Adrenal gland (tissue), 12 donors: ENCODE results near the gene ISY1. TPM values are rescaled to one million over a fixed set of nuclear protein-coding genes. Genes with fewer than 3 reads are reported as not detected.
A peak's percentile ranks its signal among the peaks of the same experiment; 100 is the strongest.

Source experiments
- DNase-seq, 7 donors: peaks; one replicate each; pipeline ENCODE4 v3.0.0-alpha.2; 2019 to 2020
- H3K27ac ChIP-seq, 5 donors: fragments of 200-600 bp; sonication (generic) in 4 of 5; 1 replicate in 3 of 5; 2 replicates in 2 of 5; pipeline versions ENCODE4 v1.5.1 to v1.8.0; 2016 to 2020; ENCODE audit warnings: mild to moderate bottlenecking in 1 of 5
- H3K27me3 ChIP-seq: fragments of 200-600 bp; 2 replicates; pipeline ENCODE4 v1.8.0; 2021
- H3K36me3 ChIP-seq, 2 donors: fragments of 200-600 bp; replicated peaks in 1 of 2; 1 replicate in 1 of 2; 2 replicates in 1 of 2; pipeline versions ENCODE4 v1.5.1 to v1.8.0; 2018 to 2022
- H3K4me1 ChIP-seq, 2 donors: fragments of 200-600 bp; replicated peaks in 1 of 2; 1 replicate in 1 of 2; 2 replicates in 1 of 2; pipeline versions ENCODE4 v1.5.1 to v1.8.0; 2018 to 2021
- H3K4me3 ChIP-seq, 4 donors: fragments of 200-600 bp; sonication (generic) in 3 of 4; one replicate each; pipeline ENCODE4 v1.5.1; 2016 to 2018
- H3K9me3 ChIP-seq, 3 donors: fragments of 200-600 bp; sonication (generic) in 1 of 3; replicated peaks in 1 of 3; 1 replicate in 2 of 3; 2 replicates in 1 of 3; pipeline versions ENCODE4 v1.5.1 to v1.8.0; 2016 to 2021
- POLR2A ChIP-seq, 2 donors: fragments of 450-650 bp; IDR thresholded peaks; one replicate each; pipeline ENCODE4 v1.6.1; 2017; ENCODE audit warnings: antibody characterized with exemption in 2 of 2, mild to moderate bottlenecking in 2 of 2, moderate library complexity in 1 of 2
- WGBS, 4 donors: extraction: QIAGEN DNeasy Blood & Tissue Kit in 2 of 4; methylation state at CpG; one replicate each; pipeline versions ENCODE4 v1.1.5 to v1.1.7; 2013 to 2017; 5-methylcytosine and 5-hydroxymethylcytosine counted together
- intact Hi-C, 2 donors: fragments of 100-400 bp; cut with DNase I; formaldehyde crosslinking; loops; one replicate each; pipeline versions ENCODE4 v1.14.1 to v1.15.0; 2022 to 2023
- polyA plus RNA-seq, 3 donors: library from polyadenylated mRNA; stranded (reverse); fragments of 200-250 nt in 2 of 3; fragments of 350-450 nt in 1 of 3; fragmentation: Illumina TruSeq in 1 of 3; extraction: RNeasy Lipid Tissue Mini Kit (QIAGEN cat#74804) in 1 of 3; gene quantifications; one replicate each; pipeline ENCODE4 v1.2.3, GENCODE V29; 2013 to 2014
- total RNA-seq, 9 donors: library from RNA; depleted of rRNA in 4 of 9; stranded (reverse); fragments of >200 nt in 4 of 9; fragments of 120-200 nt in 1 of 9; fragmentation: NEBNext Ultra II Directional in 1 of 9; extraction: Animal tissue kit (Norgen Biotek cat#: 25700) in 1 of 9; gene quantifications; one replicate each; pipeline versions ENCODE4 v1.1.0 to v1.2.4, GENCODE V29; 2013 to 2023
- TF ChIP-seq, protein P1 (sequence below), 6 experiments: fragments of 450-650 bp in 4 of 6; fragments of 200-600 bp in 2 of 6; sonication (generic) in 1 of 6; IDR thresholded peaks; 1 replicate in 5 of 6; 2 replicates in 1 of 6; pipeline versions ENCODE4 v1.5.1 to v1.8.0; 2016 to 2021; ENCODE audit warnings: antibody characterized with exemption in 6 of 6, mild to moderate bottlenecking in 2 of 6, moderate library complexity in 1 of 6
- donor health status: healthy with polysubstance abuse.
- donor health status: Bipolar disorder and iron deficiency.
- donor health status: DM: yes; HTN: yes; CAD: no.
- donor health status: DM: no; HTN: no; CAD: no.
- donor health status: DM: no; HTN: no; CAD: no.
- donor health status: DM: yes; HTN: yes; CAD: no.

The ISY1 gene
- total and polyA plus RNA-seq, 12 donors: 4.1 to 40.0 (median 26.1) TPM

GRCh38 chr3:129132097-129132866 is 28.6 kb downstream of the ISY1 start:
- 85 to 94% (median 89%) methylated on average over 4 to 5 of the region's 5 CpGs for WGBS, 4 donors
- peaks cover 0 to 90% of the 10 kb centered on the region in 2 donors for H3K36me3 ChIP-seq
- DNase-seq: peak in 1 of 7 donors; percentile 30
- no peaks in the 10 kb centered on the region for H3K27me3 ChIP-seq
- H3K9me3 ChIP-seq: no peaks in the 10 kb centered on the region
- intact Hi-C loops: no loop called here
- no peak for TF ChIP-seq POLR2A (IDR thresholded peaks at IDR 0.05)
- TF ChIP-seq, protein P1, sequence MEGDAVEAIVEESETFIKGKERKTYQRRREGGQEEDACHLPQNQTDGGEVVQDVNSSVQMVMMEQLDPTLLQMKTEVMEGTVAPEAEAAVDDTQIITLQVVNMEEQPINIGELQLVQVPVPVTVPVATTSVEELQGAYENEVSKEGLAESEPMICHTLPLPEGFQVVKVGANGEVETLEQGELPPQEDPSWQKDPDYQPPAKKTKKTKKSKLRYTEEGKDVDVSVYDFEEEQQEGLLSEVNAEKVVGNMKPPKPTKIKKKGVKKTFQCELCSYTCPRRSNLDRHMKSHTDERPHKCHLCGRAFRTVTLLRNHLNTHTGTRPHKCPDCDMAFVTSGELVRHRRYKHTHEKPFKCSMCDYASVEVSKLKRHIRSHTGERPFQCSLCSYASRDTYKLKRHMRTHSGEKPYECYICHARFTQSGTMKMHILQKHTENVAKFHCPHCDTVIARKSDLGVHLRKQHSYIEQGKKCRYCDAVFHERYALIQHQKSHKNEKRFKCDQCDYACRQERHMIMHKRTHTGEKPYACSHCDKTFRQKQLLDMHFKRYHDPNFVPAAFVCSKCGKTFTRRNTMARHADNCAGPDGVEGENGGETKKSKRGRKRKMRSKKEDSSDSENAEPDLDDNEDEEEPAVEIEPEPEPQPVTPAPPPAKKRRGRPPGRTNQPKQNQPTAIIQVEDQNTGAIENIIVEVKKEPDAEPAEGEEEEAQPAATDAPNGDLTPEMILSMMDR (IDR thresholded peaks at IDR 0.05): no peak
- H3K27ac ChIP-seq: no peak overlapping the region
- peaks cover 0 to 6% of the 10 kb centered on the region in 2 donors for H3K4me1 ChIP-seq
- no peak overlapping the region for H3K4me3 ChIP-seq

DNA sequence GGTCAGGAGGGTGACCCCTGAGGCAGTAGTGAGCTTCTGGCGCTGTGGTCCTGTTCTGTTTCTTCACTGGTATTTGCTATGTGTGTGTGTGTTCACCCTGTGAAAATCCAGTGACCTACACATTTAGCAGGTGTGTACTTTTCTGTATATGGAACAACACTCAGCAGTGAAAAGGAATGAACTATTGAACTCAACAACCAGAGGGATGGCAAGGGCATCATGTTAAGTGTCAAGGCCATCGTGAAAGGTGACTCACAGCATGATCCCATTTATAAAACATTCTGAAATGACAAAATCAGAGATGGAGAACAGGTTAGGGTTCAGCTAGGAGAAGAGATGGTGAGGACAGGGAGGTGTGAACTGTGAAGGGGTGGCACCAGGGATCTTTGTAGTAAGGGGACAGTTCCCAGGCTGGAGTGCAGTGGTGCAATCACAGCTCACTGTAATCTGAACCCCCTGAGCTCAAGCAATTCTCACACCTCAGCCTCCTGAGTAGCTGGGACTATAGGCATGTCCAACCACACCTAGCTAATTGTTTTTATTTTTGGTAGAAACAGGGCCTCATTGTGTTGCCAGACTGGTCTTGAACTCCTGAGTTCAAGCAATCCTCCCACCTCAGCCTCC is 29.3 kb downstream of the ISY1 start:
- TF ChIP-seq POLR2A (IDR thresholded peaks at IDR 0.05): no peak
- intact Hi-C loops: no loop called here
- H3K36me3 ChIP-seq: peaks cover 0 to 84% of the 10 kb centered on the region in 2 donors

GRCh38 chr3:129130291-129130813 is 30.5 kb downstream of the ISY1 start:
- DNase-seq: no peak
- WGBS, 4 donors: 90 to 94% (median 93%) methylated on average over 13 of the region's 13 CpGs
- no peaks in the 10 kb centered on the region for H3K27me3 ChIP-seq
- no peak overlapping the region for H3K27ac ChIP-seq
- peaks cover 0 to 6% of the 10 kb centered on the region in 2 donors for H3K4me1 ChIP-seq
- H3K9me3 ChIP-seq: no peaks in the 10 kb centered on the region
- intact Hi-C loops: no loop called here
- peaks cover 0 to 77% of the 10 kb centered on the region in 2 donors for H3K36me3 ChIP-seq
- no peak overlapping the region for H3K4me3 ChIP-seq
- TF ChIP-seq POLR2A (IDR thresholded peaks at IDR 0.05): no peak
- TF ChIP-seq, protein P1 (IDR thresholded peaks at IDR 0.05): no peak

More for the DNA sequence above, 29.3 kb downstream of the ISY1 start:
- no peaks in the 10 kb centered on the region for H3K9me3 ChIP-seq
- DNase-seq: peak in 1 of 7 donors; percentile 18
- no peaks in the 10 kb centered on the region for H3K27me3 ChIP-seq
- no peak overlapping the region for H3K4me3 ChIP-seq
- no peak overlapping the region for H3K27ac ChIP-seq
- peaks cover 0 to 6% of the 10 kb centered on the region in 2 donors for H3K4me1 ChIP-seq
- WGBS, 4 donors: 44 to 67% (median 64%) methylated on average over 2 of the region's 2 CpGs

- Histone ChIP-seq H3K9me3 (no peaks in the 10 kb centered on the region), H3K4me3 (no peak overlapping the region), H3K27me3 (no peaks in the 10 kb centered on the region), H3K4me1 (peaks cover 0 to 6% of the 10 kb centered on the region in 2 donors), H3K36me3 (peaks cover 0 to 59% of the 10 kb centered on the region in 2 donors), H3K27ac (no peak overlapping the region)
- TF ChIP-seq, protein P1 (IDR thresholded peaks at IDR 0.05): no peak
- no peak for TF ChIP-seq POLR2A (IDR thresholded peaks at IDR 0.05)
- WGBS, 4 donors: 91 to 96% (median 94%) methylated on average over 12 to 16 of the region's 16 CpGs
- no peak for DNase-seq
- intact Hi-C loops: no loop called here
Measured at GRCh38 chr3:129128357-129129155, 32.3 kb downstream of the ISY1 start.
